ENCODE results near the gene IRF5.
"Not testable (repeated sequence)": the region's sequence is repeated elsewhere in the genome, so short reads cannot be mapped to it uniquely, and the experiment has no call there.

IRF5 gene

DNA sequence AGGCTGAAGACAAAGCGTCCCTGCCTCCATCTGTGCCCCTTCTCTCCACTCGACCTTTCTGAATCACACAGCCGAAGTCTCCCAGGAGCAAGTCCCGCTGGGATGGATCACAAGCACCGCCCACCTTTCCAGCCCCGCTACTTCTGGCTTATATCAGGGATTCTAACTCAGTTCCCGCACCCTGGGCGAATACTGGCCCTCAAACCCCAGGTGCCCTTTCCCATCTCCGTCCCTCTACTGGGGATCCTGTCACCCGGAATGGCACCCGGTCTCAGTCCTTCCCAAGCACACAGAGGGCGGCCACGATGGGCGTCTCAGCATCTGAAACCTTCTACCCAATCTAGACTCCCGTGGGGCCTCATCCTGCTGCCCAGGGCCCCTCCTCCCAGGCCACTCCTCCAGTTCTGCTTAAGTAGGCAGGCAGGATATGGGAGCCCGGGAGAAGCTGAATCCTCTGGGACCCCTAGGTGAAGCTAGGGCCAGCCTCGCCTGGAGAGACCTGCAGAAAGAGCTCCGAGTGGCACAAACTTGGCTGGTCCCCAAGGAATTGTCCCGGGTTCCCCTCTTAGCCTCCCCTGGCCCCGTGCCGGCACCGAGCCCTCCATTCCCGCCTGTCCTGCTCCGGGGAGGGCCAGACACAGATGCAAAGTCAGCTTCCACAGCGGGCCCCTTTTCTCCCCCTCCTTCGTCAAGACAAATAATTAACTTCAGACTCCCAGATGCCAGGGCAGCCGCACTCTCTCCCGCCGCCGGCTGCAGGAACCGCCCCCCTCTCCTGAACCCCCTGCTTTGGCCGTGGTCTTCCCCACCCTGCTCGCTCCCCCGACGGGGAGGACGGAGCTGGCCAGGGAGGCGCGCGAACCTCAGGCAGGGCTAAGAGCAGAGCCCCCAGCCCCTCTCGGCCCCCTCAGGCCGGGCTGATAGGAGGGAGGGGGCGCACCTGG lies 27.8 kb upstream of the IRF5 start:
- H3K4me1 ChIP-seq (ENCODE audit: control insufficient read depth, insufficient read depth, low read length) = peaks cover 7% of the 10 kb centered on the region
- no peaks in the 10 kb centered on the region for H3K36me3 ChIP-seq (ENCODE audit: control insufficient read depth, insufficient read depth, low read length)
- H3K9ac ChIP-seq (ENCODE audit: low read length) = no peak overlapping the region
- H3K4me3 ChIP-seq (ENCODE audit: low read length) = no peak overlapping the region
- no peaks in the 10 kb centered on the region for H3K9me3 ChIP-seq (ENCODE audit: control insufficient read depth, low read length)
- H3K27me3 ChIP-seq (ENCODE audit: control insufficient read depth, insufficient read depth, low read length) = peaks cover 57% of the 10 kb centered on the region

DNA sequence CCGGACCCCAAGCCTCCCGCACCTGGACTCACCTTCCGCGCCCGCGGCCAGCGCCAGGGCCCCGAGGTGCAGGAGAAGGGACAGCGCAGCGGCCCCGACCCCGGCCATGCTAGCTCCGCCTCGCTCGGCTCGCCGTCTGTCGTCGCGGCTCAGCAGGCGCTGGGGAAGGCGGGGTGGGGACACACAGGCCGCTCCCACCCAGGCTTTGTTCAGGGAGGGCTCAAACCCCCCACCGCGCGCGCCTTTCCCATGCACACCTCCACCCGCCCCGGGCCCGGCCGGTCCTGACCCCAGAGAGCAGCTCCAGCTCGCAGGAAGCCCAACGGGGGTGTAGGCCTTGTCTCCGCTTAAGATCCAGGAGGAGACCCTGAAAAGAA lies 27.2 kb upstream of the IRF5 start, which contains the start of gene KCP:
Gene KCP, minus strand, starts transcription at position 141 of the 377 bp plus-strand sequence. Its CDS starts 33 bp downstream, at position 108.
- H3K9ac ChIP-seq (ENCODE audit: low read length) = no peak within 1 kb of the TSS
- H3K4me3 ChIP-seq (ENCODE audit: low read length) = no peak within 1 kb of the TSS
- H3K36me3 ChIP-seq (ENCODE audit: control insufficient read depth, insufficient read depth, low read length) = no peaks in the 10 kb centered on the region
- H3K9me3 ChIP-seq (ENCODE audit: control insufficient read depth, low read length) = no peaks in the 10 kb centered on the region
- H3K4me1 ChIP-seq (ENCODE audit: control insufficient read depth, insufficient read depth, low read length) = peaks cover 7% of the 10 kb centered on the region
- peaks cover 62% of the 10 kb centered on the region for H3K27me3 ChIP-seq (ENCODE audit: control insufficient read depth, insufficient read depth, low read length)

DNA sequence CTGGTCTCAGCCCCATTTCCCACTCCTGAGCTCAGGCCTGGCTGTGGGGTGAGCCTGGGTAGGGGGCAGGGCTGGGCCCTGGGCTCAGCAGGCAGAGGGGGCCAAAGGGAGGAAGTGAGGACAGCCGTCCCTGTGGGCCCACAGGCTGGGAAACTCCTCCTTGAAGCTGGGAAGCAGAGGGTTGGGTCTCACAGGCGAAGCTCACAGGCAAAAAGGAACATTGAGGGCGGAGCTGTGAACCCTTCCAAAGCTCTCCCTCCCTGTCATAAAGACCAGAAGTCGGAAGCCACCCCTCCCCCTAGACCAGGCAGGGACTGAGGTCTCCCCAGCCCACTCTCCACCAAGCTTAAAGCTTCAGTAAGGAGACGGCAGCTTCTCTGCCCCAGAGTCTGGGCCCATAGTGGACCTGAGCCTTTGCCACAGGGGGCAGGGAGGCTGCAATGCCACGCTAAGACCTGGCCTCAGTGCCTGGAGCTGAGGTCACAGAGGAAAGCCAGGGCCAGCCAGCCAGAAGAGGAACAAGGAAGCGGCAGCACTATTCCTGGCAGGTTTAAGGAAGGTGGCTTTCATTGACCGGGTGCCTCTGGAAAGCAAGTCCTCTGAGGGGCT lies 26.2 kb upstream of the IRF5 start:
- H3K9me3 ChIP-seq (ENCODE audit: control insufficient read depth, low read length) = no peaks in the 10 kb centered on the region
- H3K27me3 ChIP-seq (ENCODE audit: control insufficient read depth, insufficient read depth, low read length) = peaks cover 67% of the 10 kb centered on the region
- H3K4me3 ChIP-seq (ENCODE audit: low read length) = no peak overlapping the region
- no peak overlapping the region for H3K9ac ChIP-seq (ENCODE audit: low read length)
- no peaks in the 10 kb centered on the region for H3K36me3 ChIP-seq (ENCODE audit: control insufficient read depth, insufficient read depth, low read length)
- peaks cover 7% of the 10 kb centered on the region for H3K4me1 ChIP-seq (ENCODE audit: control insufficient read depth, insufficient read depth, low read length)

DNA sequence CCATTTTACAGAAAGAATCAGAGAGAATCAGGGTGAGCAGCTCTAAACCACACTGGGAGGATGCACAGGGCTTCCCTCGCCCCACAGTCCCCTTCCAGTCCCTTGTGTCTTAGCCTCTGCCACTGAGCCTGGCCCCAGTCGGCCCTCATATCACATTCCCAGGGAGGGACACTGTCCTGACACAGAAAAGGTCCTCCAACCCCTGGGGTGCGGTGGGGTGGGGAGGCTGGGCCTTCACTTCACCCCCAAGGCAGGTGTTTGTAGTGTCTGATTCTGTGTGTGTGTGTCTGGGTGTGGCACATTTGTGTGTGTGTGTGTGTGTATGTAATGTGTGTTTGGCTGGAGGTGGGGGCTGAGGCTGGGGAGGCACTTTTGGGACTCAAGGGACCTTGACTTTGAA lies 25.4 kb upstream of the IRF5 start:
- Histone ChIP-seq H3K4me1 (ENCODE audit: control insufficient read depth, insufficient read depth, low read length) (peaks cover 7% of the 10 kb centered on the region), H3K27me3 (ENCODE audit: control insufficient read depth, insufficient read depth, low read length) (peaks cover 65% of the 10 kb centered on the region), H3K9me3 (ENCODE audit: control insufficient read depth, low read length) (no peaks in the 10 kb centered on the region), H3K36me3 (ENCODE audit: control insufficient read depth, insufficient read depth, low read length) (no peaks in the 10 kb centered on the region), H3K4me3 (ENCODE audit: low read length) (no peak overlapping the region), H3K9ac (ENCODE audit: low read length) (no peak overlapping the region)

DNA sequence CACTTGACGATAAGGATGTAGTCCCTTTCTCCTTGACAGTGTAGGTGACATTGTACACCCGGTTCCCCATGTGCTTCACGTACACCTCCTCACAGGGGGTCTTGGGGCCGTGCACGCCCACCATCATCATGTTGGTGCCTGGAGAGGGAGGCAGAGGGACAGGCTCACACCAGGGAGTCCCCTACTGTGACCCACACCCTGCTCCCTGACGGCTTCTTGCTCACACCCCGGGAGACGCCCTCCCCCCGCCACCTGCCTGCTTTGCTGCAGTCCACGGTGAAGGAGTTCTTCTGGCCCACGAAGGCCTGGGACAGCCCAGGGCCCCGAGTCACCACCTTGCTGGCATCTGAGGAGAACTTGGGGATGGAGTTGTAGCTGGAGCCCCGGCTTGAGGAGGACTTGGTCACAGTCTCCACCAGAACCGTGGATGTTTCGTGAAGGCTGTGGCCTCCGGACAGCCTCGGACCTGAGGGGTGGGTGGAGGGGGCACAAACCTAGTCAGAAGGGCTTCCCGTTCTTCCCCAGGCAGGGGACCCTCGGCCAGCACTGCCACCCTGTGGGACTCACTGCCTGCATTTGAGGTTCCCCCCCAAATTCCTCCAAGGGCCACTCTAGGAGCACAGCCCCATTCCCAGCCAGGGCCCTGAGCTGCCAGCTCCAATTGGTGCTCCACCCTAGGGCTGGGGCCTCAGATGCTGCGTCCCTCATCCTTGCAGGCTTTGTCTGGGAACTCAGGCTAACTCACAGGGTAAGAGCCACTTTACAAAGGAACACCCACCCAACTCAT lies 24.8 kb upstream of the IRF5 start:
- H3K4me3 ChIP-seq (ENCODE audit: low read length); H3K36me3 ChIP-seq (ENCODE audit: control insufficient read depth, insufficient read depth, low read length); H3K4me1 ChIP-seq (ENCODE audit: control insufficient read depth, insufficient read depth, low read length); H3K9ac ChIP-seq (ENCODE audit: low read length); H3K9me3 ChIP-seq (ENCODE audit: control insufficient read depth, low read length): not testable (repeated sequence)
- H3K27me3 ChIP-seq (ENCODE audit: control insufficient read depth, insufficient read depth, low read length) = peaks cover 64% of the 10 kb centered on the region

DNA sequence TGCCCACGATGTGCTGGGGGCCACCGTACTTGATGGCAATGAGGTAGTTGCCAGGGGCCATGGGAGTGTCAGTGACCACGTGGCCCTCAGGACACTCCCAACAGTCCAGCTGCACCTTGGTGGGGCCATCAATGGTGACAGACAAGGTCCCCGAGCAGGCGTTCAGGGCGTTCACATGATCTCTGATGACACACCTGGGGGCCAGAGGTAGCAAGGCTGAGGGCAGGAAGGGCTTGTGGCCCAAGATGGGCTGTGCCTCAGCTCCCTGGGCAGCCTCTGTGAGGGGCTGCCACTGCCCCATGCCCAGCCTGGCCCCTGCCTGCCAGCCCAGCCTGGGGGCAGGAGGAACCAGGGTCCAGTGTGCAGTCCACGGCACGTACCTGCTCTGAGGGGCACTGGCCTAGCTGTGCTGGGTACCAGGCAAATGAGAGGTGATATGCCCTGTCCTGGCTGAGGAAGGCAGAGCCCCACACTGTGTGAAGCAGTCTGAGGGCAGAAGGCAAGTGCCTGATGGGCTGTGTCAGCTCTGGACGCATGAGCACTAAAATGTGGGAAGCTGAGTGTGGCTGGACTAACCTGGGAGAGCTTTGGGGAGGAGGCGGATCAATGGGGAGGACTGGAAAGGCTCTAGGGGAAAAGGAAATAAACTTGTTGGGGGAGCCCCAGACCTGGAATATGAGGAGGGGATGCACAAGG lies 23.7 kb upstream of the IRF5 start:
- peaks cover 63% of the 10 kb centered on the region for H3K27me3 ChIP-seq (ENCODE audit: control insufficient read depth, insufficient read depth, low read length)
- no peaks in the 10 kb centered on the region for H3K36me3 ChIP-seq (ENCODE audit: control insufficient read depth, insufficient read depth, low read length)
- no peaks in the 10 kb centered on the region for H3K9me3 ChIP-seq (ENCODE audit: control insufficient read depth, low read length)
- no peak overlapping the region for H3K4me3 ChIP-seq (ENCODE audit: low read length)
- H3K4me1 ChIP-seq (ENCODE audit: control insufficient read depth, insufficient read depth, low read length) = peaks cover 7% of the 10 kb centered on the region
- H3K9ac ChIP-seq (ENCODE audit: low read length) = no peak overlapping the region

DNA sequence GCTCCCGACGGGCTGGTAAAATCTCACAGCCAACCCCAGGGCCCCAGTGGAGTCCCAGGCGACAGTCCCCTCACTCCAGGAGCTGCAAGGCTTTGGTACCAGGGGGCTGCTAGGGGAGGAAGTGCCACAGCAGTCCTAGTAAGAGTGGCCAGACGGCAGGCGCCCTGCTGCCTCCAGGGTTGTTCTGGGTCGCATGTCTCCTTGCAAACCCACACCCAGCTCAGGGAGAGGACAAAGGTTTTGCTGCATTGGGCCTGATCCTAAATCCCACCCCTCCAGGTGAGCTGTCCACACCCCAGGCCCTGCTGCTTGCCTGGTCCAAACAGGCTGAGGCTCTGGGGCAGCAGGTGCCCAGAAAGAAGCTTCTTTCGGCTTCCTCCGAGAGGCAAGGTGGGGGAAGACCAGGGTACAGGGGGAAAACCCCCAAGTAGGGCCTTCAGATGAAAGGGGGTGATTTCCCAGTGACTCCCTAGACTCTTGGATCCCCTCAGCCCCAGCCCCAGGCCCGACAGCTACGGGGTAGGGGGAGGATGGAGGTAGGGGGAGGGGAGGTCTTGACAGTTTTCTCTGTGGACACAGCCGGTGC lies 23.1 kb upstream of the IRF5 start:
- no peak overlapping the region for H3K4me3 ChIP-seq (ENCODE audit: low read length)
- no peaks in the 10 kb centered on the region for H3K9me3 ChIP-seq (ENCODE audit: control insufficient read depth, low read length)
- no peak overlapping the region for H3K9ac ChIP-seq (ENCODE audit: low read length)
- H3K27me3 ChIP-seq (ENCODE audit: control insufficient read depth, insufficient read depth, low read length) = peaks cover 57% of the 10 kb centered on the region
- peaks cover 7% of the 10 kb centered on the region for H3K4me1 ChIP-seq (ENCODE audit: control insufficient read depth, insufficient read depth, low read length)
- H3K36me3 ChIP-seq (ENCODE audit: control insufficient read depth, insufficient read depth, low read length) = no peaks in the 10 kb centered on the region

DNA sequence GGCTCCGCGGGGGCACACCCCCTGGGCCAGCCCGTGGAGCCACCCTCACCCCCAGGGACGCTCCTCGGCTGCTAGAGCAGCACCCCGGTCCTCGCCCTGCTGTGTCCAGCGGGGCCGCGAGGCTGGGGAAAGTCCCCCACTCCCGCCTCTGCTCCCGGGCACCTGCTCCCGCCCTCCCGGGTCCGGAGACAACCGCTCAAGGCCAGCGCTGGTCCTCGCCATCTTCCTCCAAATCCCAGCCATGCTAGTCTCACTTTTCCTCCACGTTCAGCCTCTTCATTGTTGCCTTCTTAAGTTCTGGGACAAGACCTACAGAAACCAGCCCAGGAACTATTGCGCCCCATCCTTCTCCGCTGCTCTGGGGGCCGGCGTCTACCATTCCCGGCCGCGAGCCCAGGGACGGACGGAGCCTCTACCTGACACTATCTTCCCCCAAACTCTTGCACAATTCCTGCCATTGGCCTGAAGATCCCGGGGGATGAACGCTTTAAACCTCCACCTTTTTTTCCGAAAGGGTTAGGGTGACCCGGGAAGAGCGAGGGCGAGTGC lies 22.4 kb upstream of the IRF5 start:
- Histone ChIP-seq H3K4me1 (ENCODE audit: control insufficient read depth, insufficient read depth, low read length) (peaks cover 7% of the 10 kb centered on the region), H3K36me3 (ENCODE audit: control insufficient read depth, insufficient read depth, low read length) (no peaks in the 10 kb centered on the region), H3K9me3 (ENCODE audit: control insufficient read depth, low read length) (no peaks in the 10 kb centered on the region), H3K27me3 (ENCODE audit: control insufficient read depth, insufficient read depth, low read length) (peaks cover 50% of the 10 kb centered on the region), H3K9ac (ENCODE audit: low read length) (no peak overlapping the region), H3K4me3 (ENCODE audit: low read length) (no peak overlapping the region)

DNA sequence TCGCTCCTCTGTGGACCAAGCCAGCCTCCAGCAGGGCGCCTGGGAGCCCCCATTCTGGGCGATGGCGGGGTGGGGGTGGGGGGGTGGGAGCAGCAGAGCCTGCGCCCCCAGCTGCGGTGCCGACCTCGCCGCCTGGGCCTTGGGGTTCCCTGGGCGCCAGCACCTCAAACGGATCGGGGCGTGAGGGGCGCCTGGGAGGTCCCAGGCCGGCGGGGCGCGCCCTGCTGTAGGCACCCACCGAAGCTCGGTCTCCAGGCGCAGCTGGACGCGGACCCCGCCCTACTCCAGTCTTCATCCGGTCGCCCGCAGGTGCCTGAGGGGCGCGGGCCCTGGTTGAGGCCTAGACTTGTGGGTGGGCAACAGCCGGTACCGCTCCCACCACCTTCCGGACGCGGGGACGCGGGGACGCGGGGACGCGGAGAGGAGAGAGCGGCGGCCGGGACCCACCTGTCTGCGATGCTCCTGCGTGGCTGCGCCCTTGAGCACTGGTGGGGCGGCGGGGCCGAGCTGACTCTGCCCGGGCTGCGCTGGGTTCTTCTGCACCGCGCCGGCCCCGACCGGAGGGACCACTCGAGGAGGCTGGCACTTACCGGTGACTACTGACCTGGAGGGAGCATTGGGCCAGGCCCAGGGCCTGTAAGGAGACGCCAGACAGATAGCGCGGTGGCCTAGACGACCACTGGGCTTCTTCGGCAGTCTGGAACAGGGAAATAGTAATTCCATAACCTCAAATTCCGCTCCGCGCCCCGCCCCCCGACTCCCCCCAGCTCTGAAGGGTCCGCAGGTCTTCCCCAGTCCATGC lies 21.7 kb upstream of the IRF5 start:
- H3K27me3 ChIP-seq (ENCODE audit: control insufficient read depth, insufficient read depth, low read length) = peaks cover 50% of the 10 kb centered on the region
- H3K9me3 ChIP-seq (ENCODE audit: control insufficient read depth, low read length) = no peaks in the 10 kb centered on the region
- no peak overlapping the region for H3K4me3 ChIP-seq (ENCODE audit: low read length)
- H3K36me3 ChIP-seq (ENCODE audit: control insufficient read depth, insufficient read depth, low read length) = no peaks in the 10 kb centered on the region
- no peak overlapping the region for H3K9ac ChIP-seq (ENCODE audit: low read length)
- H3K4me1 ChIP-seq (ENCODE audit: control insufficient read depth, insufficient read depth, low read length) = peaks cover 7% of the 10 kb centered on the region

DNA sequence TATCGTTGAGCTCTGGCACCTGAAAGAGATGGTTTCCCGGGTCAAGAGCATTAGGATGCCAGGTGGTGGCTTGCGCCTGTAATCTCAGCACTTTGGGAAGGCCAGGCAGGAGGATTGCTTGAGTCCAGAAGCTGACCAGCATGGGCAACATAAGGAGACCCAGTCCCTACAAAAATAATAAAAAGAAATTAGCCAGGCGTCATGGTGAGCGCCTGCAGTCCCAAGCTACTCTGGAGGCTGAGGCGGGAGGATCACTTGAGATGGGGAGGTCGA lies 21.1 kb upstream of the IRF5 start:
- no peak overlapping the region for H3K9ac ChIP-seq (ENCODE audit: low read length)
- no peaks in the 10 kb centered on the region for H3K9me3 ChIP-seq (ENCODE audit: control insufficient read depth, low read length)
- peaks cover 4% of the 10 kb centered on the region for H3K4me1 ChIP-seq (ENCODE audit: control insufficient read depth, insufficient read depth, low read length)
- no peaks in the 10 kb centered on the region for H3K36me3 ChIP-seq (ENCODE audit: control insufficient read depth, insufficient read depth, low read length)
- H3K4me3 ChIP-seq (ENCODE audit: low read length) = no peak overlapping the region
- H3K27me3 ChIP-seq (ENCODE audit: control insufficient read depth, insufficient read depth, low read length) = peaks cover 48% of the 10 kb centered on the region

DNA sequence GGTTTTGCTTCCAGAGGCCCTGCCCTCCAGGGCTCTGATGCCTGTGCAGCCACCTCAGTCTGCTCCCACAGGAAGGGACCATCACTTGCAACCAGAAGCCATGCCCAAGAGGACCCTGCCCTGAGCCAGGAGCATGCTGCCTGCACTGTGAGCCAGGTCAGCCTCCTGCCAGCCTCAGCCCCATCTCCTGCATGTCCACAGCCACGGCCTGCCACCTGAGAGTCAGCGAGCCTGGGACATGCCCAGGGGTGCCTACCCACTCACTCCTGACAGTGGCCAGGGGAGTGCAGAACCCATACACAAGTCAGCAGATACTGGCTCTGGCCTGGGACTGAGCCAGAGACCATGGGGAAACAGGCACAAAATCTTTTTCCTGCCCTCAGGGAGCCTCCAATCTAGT lies 20.6 kb upstream of the IRF5 start:
- Histone ChIP-seq H3K36me3 (ENCODE audit: control insufficient read depth, insufficient read depth, low read length) (no peaks in the 10 kb centered on the region), H3K9ac (ENCODE audit: low read length) (no peak overlapping the region), H3K4me1 (ENCODE audit: control insufficient read depth, insufficient read depth, low read length) (no peaks in the 10 kb centered on the region), H3K9me3 (ENCODE audit: control insufficient read depth, low read length) (no peaks in the 10 kb centered on the region), H3K4me3 (ENCODE audit: low read length) (no peak overlapping the region), H3K27me3 (ENCODE audit: control insufficient read depth, insufficient read depth, low read length) (peaks cover 44% of the 10 kb centered on the region)

Measured in mucosa of stomach (tissue), 1 donor.